Glomerular endothelial cell (primary cell): ENCODE data around the gene LRMDA. TPM values are rescaled to one million over a fixed set of nuclear protein-coding genes. Genes with fewer than 3 reads are reported as not detected.

Experiments
- DNase-seq: peaks from one replicate; pipeline ENCODE4 v3.0.0-alpha.2; 2011; ENCODE audit warnings: low read depth, low spot score; ENCODE audit errors: extremely low read depth
- total RNA-seq: library from RNA; depleted of rRNA; stranded (reverse); fragments of >200 nt; gene quantifications from 2 replicates; pipeline ENCODE4 v1.2.3, GENCODE V29; 2015

LRMDA gene
- total RNA-seq, 1 donor from 2014 or later: 25.7 TPM

DNA sequence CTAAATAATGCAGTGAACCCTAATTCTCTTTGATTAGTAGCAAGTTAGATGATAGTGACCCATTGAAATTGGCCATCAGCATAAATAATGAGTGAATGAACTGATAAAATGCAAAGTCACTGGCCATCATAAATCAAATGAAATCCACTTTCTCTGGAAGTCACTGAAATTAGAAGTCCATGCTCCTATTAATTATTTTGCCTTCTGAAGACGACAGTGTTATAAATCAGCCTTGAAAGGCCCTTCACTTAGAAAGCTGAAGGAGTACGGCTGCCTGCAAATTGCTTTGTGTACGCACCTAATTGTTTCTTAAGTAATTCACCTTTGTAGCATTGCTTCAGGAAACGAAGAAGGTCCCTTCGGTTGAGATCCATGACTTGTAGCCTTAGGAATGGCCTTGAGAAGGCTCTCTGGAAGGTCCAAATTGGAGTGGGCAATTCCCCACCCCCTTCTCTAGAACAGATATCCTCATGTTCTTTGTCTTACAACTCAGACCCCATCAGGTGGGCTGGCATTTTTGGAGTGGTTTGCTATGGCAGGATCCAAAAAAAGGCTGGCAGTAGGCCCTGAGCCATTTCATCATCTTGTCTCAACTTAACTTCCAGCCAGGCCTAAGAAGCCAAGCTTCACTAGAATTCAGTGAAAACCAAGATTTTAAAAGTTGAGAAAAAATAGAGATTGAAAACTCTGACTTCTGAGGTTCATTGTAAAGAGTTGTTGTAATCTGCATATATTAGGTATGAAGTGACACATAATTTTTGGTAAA lies 420.3 kb downstream of the LRMDA start:
- no peak for DNase-seq

DNA sequence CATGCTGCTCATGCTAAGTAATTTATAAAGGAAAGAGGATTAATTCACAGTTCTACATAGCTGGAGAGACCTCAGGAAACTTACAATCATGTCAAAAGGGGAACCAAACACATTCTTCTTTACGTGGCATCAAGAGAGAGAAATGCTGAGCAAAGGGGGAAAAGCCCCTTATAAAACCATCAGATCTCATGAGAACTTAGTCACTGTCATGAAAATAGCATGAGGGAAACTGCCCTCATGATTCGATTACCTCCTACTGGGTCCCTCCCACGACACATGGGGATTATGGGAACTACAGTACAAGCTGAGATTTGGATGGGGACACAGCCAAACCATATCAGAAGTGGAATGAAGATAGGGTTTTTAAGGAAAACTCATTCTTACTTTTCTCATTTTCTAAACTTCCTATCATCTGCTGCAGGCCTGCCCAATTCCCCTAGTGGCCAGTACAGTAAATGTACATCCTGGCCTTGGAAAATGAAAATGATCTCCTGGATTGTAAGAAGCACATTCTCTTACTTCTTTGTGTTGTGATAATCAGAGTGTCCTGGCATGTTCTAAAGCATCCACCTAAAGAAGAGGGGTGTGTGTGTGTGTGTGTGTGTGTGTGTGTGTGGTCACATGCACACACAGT lies 421.5 kb downstream of the LRMDA start:
- DNase-seq: no peak

DNA sequence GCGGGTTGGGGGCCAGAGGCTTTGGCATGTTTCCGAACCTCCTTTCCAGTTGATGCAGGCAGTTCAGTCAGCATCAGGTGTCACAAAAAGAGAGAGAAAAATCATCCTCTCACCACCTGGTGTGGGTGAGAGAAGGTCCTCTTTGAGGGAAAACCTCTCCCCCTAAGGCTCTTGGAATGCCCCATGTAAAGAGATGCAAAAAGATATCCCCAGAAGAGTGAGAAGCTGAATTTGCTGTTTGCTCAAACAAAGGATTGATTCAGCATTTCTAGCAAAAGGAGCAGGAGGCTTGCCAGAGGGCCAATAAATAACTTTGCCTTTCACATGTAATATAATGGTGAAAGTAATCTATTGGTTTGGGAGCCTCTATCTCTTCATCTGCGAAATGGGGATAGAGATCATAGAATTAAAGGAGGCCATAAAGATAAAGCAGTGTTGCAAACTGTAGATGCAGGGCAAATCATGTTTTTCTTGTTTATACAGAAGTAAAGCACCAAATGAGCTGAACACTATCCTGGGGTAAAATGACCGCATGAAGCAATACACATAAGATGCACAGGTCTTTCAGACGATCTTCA lies 425.9 kb downstream of the LRMDA start:
- no peak for DNase-seq

DNA sequence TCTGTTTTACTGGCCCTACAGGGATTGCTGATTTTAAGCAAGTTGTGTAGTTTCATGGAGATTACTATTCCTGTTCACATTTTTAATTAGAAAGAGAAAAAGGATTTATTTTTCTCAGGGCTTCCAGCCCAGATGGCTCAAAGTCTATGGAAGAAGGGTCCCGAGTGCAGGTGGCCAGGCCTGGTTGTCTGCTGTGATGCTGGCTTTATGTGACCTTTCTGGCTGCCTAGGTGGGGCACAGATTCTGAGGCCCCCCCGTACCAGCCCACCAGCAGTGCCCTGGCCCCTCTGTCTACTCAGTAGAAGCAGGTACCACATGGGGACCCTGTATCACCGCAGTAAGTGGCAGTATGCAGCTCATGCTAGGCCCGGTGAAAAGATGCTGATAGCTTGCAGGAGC lies 426.5 kb downstream of the LRMDA start:
- no peak for DNase-seq

DNA sequence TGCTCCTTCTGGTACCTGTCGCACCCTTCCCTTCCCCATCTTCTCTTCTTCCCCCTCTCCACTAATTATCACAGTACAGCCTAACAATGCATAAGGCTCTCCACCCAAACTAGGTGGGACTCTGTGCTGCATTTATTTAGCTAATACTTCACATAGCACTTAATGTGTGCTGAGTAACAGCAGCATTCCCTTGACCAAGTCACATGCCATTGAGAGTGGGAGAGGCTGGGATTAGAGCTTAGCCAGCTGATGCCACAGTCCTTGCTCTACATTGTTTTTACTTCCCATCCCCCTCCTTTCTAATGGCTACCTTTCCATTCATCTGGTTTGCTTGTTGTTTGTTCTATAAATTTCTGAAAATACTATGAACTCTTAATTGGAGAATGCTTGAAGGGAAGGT lies 426.9 kb downstream of the LRMDA start:
- no peak for DNase-seq

DNA sequence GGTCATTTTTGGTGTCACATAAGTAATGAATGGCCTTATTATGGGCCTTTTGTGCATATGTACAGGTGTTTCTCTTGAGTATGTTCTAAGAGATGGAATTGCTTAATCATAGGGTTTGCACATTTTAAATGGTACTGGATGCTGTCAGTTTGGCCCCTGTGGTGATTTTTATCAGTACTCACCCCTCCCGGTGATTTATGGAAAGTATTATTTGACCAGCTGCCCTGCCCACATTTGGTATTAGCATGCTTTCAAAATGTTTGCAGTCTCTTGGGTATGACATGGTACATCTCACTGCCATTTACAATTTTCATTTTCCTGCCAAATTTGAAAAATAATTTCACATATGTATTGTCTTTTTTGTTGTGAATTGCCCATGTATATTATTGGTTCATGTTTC lies 427.7 kb downstream of the LRMDA start:
- DNase-seq: no peak

DNA sequence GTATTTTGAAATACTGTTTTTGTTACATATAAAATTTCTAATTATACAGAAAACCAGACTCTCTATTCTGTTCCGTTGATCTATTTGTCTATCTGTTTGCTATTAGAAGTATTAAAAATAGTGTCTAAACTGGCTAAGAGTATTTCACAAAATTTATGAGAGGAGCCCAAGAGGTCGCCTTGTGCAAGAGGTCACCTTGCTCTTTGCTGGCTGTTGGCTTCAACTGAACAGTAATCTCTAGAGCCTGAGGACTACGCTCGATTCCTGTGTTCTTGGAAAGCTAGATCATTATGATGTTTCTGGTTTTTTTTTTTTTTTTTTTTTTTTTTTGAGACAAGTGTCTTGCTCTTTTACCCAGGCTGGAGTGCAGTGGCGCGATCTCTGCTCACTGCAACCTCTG lies 428.6 kb downstream of the LRMDA start:
- no peak for DNase-seq

DNA sequence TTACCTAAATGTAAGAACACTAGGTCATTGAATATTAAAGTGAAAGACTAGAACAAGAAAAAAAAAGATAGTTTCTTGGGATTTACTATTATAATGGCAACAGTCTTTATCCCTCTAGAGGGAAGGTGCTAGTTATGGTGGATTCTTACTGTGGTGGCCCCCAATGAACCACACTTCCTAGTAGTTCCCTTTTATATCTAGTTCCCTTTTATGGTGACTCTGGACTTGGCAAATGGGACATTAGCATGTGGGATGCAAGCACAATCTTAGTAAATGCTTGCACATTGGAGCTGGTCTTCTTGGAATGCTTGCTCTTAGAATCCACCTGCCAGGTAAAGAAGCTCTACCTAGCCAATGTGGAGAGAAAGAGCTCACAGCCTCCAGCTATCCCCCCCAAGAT lies 430.2 kb downstream of the LRMDA start:
- no peak for DNase-seq

DNA sequence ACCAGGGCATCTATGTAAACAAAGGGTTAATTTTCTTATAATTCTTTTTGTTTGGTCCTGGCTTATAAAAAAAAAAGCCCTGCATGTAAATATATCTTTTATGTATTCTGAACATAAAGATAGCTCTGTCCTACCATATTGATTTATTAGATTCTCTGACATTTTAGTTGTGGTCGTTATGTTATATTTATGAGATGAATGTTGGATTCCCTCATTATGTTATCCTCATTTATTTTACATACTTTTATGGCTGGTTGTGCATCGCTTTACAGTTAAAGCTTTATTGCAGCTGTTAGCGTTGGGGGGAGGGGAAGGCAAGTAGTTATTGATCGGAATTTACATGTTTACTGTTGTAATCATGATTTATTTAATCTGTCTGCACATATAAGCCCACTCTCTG lies 431.5 kb downstream of the LRMDA start:
- no peak for DNase-seq

DNA sequence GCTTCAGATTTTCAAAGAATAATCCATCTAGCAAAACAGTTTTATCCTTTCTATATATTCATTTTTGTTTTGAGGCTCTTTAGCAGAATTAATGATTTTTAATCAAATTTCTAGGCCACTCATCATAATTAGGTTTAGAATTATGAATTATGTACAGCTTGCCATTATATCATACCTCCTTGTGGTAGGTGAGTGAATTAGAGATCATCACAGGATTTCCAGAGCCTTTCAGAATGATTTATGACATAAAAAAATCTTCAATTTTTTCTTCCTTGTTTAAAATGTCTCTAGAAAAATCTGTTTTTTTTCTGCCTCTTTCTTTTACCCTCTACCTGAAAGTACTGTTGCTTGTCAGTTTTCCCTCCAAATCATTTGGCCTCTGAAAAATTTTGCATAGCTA lies 433.3 kb downstream of the LRMDA start:
- no peak for DNase-seq

DNA sequence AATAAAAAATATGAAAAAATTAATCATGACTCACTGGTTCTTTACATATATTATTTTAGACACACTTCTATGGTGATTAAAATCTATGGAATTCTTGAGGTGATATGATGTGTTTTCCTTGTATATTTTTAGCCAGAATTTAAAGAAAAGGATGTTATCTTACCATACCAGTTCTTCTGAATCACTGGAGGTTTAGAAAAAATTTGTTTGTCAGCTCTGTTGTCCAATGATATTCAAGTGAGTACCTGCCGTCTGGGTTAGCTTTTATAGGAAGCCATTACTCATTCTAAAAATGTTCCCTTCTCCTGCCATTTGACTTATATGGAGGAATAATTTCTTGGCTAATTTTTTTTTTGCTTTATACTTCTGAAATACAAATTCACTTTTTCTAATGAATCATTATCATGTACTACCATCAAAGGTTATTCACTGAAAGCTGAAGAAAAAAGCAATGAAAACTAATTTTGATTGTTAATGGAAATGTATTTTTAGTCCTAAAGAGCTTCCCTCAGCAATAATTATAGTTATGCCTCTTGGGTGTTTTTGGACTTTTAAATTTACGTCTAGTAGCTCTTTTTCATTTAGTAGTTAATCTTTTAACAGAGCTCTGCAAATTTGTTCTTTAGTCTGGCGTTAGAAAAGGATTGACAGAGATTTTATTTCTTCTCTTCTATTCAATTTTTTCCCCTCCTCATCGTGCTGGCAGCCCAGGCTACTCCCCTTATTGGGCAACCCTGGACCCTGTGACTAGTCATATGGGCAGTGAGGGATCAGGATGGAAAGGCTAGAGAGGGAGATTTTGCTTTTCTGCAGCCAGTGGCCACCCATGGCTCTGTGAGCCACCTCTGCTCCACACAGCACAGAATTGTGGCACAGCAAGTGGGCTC lies 434.2 kb downstream of the LRMDA start:
- no peak for DNase-seq

DNA sequence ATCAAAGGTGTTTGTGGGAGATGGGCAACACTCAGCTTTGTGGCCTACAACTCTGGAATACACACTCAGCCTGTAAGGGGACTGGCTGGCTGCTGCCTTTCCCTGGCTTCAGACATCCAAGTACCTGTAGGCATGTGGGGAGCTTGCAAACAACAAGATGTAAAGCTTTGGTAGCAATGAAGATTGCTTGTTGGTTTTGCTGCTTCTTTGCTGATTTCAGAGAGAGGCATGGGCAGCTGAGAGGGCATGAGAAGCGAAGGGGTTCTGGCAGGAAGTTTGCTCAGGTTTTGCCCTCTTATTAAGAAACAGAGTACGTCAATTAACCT lies 434.8 kb downstream of the LRMDA start:
- DNase-seq: no peak

DNA sequence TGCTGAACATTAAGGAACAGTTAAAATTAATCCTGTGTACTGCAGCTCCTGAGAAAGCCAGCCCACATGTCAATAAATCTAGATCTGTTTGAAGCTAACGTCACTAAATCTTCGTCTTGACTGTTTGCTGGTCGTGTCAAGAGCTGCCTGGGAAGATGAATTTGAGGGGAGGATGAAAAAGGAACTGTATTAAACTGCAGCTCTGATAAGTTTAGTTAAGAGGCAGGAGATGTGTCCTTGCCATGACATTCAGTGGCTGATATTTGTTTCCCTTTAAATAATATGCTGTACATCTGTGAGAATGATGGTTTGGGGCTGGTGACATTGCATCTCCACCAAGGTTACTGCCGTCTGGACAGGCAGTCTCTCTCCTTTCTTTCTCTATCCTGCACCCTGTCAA lies 435.3 kb downstream of the LRMDA start:
- DNase-seq: no peak

DNA sequence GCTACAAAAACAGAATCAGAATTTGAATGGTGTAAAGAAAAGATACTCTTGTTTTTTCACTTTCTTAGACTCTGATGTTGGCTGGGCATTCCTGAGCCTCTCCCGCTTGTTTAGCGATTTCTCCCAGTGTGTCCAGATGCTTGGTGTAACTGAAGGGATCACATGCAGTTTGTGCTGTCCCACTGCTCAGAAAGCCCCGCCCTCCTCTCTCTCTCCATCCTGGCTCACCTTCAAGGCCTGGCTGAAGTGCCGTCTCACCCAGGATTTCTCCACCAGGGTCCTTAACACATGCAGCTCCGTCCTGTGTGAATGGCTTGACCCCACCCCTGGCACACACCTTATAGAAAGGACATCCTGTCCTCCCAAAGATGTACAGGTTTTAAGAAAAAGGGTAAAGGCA lies 437.1 kb downstream of the LRMDA start:
- DNase-seq: no peak

DNA sequence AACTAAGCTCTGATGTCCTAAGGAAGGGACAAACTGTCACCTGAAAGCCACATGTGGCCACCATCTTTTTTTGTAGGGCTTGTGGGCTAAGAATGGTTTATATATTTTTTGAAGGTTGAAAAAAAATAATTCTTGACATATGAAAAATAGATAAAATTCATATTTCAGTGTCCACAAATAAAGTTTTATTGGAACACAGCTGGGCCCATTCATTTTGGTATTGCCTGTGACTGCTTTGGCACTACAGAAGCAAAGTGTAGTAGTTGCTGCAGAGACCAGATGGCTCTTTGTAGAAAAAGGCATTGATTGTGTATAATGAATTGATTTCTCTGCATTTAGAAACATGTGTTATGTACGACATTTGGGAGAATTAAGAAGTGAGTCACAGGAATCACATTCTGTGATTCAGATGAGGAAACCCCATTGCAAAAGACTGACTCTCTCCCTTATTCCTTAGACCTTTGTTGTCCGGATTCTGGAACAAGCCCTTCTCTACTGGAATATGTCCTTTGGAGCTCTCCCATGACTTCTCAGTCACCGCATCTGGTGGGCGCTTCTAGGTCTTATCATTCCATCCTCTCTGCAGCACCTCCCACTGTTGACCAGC lies 438.7 kb downstream of the LRMDA start:
- DNase-seq: no peak

DNA sequence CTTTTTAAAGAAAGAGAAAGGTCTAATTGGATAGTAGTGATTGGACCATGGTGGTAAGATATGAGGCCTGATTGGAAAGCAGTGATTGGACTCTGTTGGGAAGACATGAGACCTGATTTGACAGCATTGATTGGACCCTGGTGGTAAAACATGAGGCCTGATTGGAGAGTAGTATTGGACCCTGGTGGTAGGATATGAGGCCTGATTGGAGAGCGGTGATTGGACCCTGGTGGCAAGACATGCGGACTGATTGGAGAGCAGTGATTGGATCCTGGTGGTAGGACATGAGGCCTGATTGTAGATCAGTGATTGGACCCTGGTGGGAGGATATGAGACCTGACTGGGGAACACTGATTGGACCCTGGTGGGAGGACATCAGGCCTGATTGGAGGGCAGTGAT lies 444.3 kb downstream of the LRMDA start:
- DNase-seq: no peak

DNA sequence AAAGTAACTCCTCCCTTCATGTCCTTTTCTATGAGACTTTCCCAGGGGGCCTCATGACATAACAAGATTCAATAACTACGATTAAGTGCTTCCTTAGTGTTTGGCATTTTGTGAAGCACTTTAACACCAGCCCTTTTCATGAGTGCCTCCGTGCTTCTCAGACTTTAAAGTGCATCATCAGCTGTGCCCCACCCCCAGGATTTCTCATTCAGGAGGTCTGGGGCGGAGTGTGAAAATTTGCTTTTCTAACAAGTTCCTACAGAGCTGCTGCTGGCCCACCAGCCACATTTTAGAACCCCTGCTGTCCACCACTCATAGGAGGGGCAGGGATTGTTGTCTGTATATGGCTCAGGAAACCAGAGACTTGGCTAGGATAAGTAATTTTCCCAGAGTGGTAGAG lies 445.3 kb downstream of the LRMDA start:
- no peak for DNase-seq

DNA sequence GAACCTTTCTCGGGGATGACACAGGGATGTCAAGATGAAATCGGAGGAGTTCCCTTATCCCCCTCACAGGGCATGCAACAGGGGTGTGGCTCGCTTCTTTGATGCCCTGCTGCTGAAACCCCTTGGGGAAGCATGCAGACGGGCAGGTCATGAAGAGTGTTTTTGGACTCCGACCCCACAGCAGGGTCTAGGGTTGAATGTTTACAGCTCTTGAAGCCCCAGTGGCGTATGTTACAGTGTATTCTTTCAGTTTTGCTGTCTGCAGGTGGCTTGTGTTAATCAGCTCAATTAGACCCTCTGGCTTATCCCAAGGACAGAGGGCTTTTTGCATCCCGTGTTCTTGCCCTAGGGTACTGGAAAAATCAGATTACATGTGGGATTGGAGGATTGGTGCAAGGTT lies 446.5 kb downstream of the LRMDA start:
- no peak for DNase-seq

DNA sequence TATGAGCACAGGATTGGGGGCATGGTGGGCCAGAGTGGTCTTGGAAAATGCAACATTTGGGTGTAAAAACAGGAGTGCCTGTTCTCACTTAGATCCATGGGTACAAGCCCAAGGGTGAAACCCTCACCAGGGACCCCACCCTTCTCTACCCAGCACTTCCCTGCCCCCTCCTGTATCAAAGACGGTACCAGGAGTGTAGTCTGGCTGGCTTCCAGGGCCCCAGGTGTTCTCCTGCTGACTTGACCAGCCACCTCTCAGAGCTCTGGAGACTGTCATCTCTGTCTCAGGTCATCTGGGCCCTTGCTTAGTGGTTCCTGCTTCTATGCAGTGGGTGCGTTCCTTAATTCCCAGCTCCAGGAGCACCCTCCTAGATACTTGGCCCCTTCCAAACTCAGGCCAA lies 447.2 kb downstream of the LRMDA start:
- no peak for DNase-seq

DNA sequence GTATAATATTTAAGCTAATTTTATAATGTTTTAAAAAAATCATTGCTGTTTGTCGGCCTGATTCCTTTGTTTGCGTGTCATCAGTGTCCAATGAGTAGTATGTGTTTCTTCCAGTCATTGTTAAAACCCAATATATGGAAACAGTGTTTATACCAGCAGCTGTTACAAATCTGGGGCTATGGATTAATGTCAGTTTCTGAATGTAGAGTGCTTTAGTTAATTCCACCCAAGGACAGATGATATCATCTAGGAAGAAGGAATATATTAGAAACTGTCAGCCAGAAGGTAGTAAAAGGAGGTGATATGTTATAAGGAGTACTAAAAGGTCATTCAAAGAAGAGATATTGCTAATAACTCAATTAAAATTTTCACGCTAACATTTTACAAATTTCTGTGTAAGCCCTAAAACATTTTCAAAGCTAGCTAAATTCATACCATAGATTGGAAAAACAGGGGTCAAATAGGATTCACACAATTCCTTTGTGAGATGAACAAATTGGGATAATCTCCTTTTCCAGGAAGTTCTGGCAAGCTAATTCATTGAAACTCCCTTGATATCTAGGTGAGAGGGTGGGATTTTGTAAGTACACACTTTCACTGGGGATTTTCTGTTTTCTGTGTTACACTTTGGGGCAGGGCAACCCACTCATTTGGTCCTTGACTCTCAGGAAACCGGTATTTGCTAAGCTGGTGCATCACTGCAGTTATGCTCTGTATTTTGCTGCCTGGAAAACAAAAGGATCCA lies 448.8 kb downstream of the LRMDA start:
- no peak for DNase-seq
